IPS-18c (cell line): ENCODE measurements around the gene TIAM1.

Experiments
- H3K4me3 ChIP-seq: 2 replicates; pipeline ENCODE4 v1.7.0; 2013; ENCODE audit warnings: low read depth, mild to moderate bottlenecking, low read length, moderate library complexity; ENCODE audit not compliant: insufficient read depth
- H3K9me3 ChIP-seq: one replicate; pipeline ENCODE4 v1.6.1; 2013; ENCODE audit warnings: mild to moderate bottlenecking, low read length, moderate library complexity; ENCODE audit not compliant: control insufficient read depth, insufficient read depth

The TIAM1 gene

DNA sequence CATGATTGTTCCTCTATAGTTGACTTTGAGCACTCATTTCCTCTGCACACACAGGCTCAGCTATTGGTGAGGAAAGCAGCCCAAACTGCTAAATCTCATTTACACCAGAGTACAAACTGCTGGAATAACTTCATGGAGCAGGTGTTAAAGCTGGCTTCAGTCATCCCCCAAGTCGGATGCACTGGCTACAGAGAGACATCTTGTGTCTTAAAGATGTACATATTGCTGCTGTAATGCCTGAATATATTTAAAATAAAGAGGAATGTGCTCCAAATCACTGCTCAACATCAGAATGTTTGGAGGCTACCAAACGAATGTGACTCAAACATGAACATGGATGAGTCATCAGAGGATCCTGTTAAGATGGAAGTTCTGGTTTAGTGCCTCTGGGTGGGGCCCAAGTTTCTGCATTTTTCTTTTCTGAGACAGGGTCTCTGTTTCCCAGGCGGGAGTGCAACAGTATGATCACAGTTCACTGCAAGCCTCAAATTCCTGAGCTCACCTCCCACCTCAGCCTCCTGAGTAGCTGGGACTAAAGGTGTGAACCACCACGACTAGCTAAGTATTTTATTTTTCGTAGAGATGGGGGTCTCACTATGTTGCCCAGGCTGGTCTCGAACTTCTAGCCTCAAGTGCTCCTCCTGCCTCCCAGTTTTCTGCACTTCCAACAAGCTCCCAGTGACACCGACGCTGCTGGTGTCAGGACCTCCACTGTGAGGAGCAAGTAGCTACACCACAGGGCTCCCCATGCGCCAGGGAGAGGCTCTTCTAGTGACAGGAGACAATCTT, 226.7 kb downstream of the TIAM1 start:
- no peak overlapping the region for H3K4me3 ChIP-seq

GRCh38 chr21:31115249-31115648, 228.8 kb downstream of the TIAM1 start:
- H3K4me3 ChIP-seq = no peak overlapping the region
- no peaks in the 10 kb centered on the region for H3K9me3 ChIP-seq

More for the DNA sequence above, 226.7 kb downstream of the TIAM1 start:
- no peaks in the 10 kb centered on the region for H3K9me3 ChIP-seq

- Histone ChIP-seq H3K4me3 (no peak overlapping the region), H3K9me3 (peaks cover 2% of the 10 kb centered on the region)
Observed at GRCh38 chr21:31111093-31111492, 233.0 kb downstream of the TIAM1 start.

GRCh38 chr21:31110430-31110829, 233.6 kb downstream of the TIAM1 start:
- Histone ChIP-seq H3K9me3 (peaks cover 2% of the 10 kb centered on the region), H3K4me3 (no peak overlapping the region)

DNA sequence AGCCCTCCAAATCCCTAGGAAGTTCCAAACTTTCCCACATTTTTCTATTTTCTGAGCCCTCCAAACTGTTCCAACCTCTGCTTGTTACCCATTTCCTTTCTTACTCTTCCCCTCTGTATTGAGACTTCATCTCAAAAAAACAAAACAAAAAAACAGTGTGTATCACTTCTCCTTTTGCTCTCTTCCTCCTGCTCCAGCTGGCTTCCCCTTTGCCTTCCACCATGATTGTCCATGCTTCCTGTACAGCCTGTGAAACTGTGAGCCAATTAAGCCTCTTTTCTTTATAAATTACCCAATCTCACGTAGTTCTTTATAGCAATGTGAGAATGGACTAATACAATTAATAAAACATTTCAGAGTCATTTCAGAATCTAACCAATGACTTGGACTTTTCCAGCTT, 236.2 kb downstream of the TIAM1 start:
- Histone ChIP-seq H3K9me3 (peaks cover 5% of the 10 kb centered on the region), H3K4me3 (no peak overlapping the region)

GRCh38 chr21:31107176-31107785, 236.8 kb downstream of the TIAM1 start:
- H3K4me3 ChIP-seq = no peak overlapping the region
- H3K9me3 ChIP-seq = peaks cover 5% of the 10 kb centered on the region

- peaks cover 5% of the 10 kb centered on the region for H3K9me3 ChIP-seq
- no peak overlapping the region for H3K4me3 ChIP-seq
Observed at GRCh38 chr21:31103571-31104265, 240.3 kb downstream of the TIAM1 start.

- H3K4me3 ChIP-seq = no peak overlapping the region
- H3K9me3 ChIP-seq = peaks cover 5% of the 10 kb centered on the region
Observed at GRCh38 chr21:31103163-31103562, 240.9 kb downstream of the TIAM1 start.

GRCh38 chr21:31099122-31099521, 244.9 kb downstream of the TIAM1 start:
- no peaks in the 10 kb centered on the region for H3K9me3 ChIP-seq
- H3K4me3 ChIP-seq = no peak overlapping the region

DNA sequence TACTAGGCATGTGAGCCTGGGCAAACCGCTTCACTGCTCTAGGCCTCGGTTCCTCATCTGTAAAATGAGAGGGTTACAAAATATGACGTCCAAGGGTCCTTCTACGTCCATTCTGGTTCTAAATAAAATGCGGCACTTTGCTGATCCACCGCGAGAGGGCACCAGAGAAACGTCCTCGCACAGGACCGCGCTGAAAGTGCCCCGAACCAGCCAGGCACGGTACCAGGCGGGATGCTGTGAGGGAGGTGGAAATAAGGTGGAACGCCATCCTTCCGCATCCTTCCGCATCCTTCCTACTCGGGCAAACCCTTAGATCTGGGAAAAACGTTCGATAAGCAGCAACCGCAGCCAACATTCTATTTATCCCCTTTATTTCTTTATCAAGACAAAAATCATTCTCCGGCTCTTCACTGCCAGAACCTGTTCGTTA, 245.5 kb downstream of the TIAM1 start:
- no peak overlapping the region for H3K4me3 ChIP-seq
- H3K9me3 ChIP-seq = no peaks in the 10 kb centered on the region

GRCh38 chr21:31092832-31093625, 251.0 kb downstream of the TIAM1 start:
- Histone ChIP-seq H3K9me3 (peaks cover 4% of the 10 kb centered on the region), H3K4me3 (no peak overlapping the region)

DNA sequence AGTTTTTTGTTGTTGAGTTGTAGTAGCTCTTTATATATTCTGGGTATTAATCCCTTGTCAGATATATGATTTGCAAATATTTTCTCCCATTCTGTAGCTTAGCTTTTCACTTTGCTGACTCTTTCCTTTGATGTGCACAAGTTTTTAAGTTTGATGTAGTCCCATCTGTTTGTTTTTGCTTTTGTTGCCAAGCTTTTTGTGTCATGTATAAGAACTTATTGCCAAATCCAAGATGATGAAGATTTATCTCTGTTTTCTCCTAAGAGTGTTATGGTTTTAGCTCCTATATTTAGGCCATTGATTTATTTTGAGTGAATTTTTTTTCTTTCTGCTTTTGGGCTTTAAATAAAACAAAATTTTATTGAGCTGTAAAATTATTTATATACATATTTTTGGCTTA, 253.7 kb downstream of the TIAM1 start:
- no peak overlapping the region for H3K4me3 ChIP-seq
- H3K9me3 ChIP-seq = peaks cover 5% of the 10 kb centered on the region

DNA sequence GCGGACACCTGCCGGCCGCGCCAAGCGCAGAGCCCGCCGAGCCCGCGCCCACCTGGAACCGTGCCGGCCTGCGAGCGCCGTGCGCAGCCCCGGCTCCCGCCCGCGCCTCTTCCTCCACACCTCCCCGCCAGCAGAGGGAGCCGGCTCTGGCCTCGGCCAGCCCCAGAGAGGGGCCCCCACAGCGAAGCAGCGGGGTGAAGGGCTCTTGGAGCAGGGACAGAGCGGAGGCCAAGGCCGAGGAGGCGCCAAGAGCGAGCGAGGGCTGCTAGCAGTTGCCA, 255.6 kb downstream of the TIAM1 start:
- H3K4me3 ChIP-seq = no peak overlapping the region
- H3K9me3 ChIP-seq = peaks cover 5% of the 10 kb centered on the region

GRCh38 chr21:31087639-31088473, 256.2 kb downstream of the TIAM1 start:
- peaks cover 5% of the 10 kb centered on the region for H3K9me3 ChIP-seq
- no peak overlapping the region for H3K4me3 ChIP-seq

GRCh38 chr21:31084689-31085088, 259.4 kb downstream of the TIAM1 start:
- peaks cover 5% of the 10 kb centered on the region for H3K9me3 ChIP-seq
- H3K4me3 ChIP-seq = no peak overlapping the region

GRCh38 chr21:31078796-31079195, 265.3 kb downstream of the TIAM1 start:
- H3K9me3 ChIP-seq = no peaks in the 10 kb centered on the region

GRCh38 chr21:31078216-31078615, 265.8 kb downstream of the TIAM1 start:
- H3K9me3 ChIP-seq = no peaks in the 10 kb centered on the region
- no peak overlapping the region for H3K4me3 ChIP-seq

More at GRCh38 chr21:31078796-31079195, 265.3 kb downstream of the TIAM1 start:
- no peak overlapping the region for H3K4me3 ChIP-seq
